ENCODE measurements around the gene CDAN1.

The CDAN1 gene

DNA sequence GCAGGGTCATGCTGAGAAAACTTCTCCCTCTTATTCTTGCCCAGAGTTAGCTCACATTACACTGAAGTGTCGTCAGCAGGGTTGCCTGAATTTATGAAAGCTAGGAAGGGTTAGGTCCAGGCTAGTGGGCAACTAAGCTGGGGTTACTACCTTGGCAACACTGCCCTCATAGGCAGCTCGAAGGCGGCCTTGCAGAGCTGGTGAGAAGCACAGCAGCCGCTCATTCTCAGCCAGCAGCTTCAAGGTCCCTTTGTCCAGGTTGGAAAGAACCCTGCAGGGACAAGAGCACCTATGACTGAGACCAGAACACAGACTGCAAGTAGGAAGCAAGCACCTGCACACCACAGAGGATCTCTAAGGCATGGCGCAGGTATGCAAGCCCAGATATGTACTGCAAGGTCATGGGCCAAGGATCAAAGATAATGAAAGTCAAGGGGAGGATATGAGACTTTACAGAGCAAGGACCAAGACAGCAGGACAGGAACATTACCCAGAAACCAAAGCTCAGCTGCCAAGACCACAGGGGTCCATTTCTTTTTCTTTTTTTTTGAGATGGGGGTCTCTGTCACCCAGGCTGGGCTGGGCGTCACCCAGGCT is 2.8 kb downstream of the CDAN1 start:
- no peak for DNase-seq (ENCODE audit: low read depth in 2 of 2, low spot score in 1 of 2)

DNA sequence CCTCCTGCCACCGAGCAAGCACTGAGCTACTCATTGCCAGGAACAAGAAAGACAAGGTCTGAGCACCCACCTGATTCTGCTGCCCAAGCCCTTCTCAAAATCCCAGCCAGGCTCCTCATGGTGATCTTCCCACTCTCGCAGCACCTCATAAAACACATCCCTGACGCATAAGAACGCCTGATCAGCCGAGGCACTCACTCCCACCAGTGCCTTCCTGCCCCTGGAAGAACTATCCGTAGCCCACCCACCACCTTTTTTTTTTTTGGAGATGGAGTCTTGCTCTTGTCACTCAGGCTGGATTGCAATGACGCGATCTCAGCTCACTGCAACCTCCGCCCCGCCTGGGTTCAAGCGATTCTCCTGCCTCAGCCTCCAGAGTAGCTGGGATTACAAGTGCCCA is 3.9 kb downstream of the CDAN1 start:
- DNase-seq (ENCODE audit: low read depth in 2 of 2, low spot score in 1 of 2): no peak

DNA sequence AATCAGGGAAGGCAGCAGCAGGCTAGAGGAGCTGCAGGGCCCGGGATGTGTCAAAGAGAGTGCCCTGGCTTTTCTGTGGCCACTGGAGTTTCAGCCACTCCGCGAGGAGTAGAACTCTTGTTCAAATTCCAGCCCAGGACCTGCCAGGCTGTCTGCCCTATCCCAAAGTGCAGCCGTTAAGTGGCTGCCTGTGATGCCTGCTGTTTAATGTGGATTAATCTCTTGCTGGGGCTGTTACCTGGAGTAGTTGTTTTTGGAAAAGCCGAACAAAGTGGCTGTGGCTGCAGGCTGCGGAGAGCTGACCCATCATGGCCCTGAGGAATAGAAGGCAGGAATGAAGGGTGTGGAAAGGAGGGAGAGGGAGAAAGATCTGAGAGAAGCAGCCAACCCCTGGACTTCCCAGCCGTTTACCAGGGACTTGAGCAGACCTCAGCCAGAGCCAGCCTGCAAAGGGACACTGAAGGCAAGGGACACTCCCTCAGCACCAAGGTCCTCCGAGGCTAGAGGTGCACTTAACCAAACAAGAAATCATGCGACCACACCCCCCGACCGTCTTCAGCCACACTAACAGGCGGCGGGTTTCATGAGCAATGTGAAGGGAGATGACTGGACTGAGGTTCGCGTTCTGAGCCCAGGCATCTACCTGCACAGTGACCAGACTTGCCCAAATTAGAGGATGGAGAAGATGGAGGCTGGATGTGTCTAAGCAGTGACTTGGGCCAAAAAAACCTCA is 4.7 kb downstream of the CDAN1 start:
- no peak for DNase-seq (ENCODE audit: low read depth in 2 of 2, low spot score in 1 of 2)

DNA sequence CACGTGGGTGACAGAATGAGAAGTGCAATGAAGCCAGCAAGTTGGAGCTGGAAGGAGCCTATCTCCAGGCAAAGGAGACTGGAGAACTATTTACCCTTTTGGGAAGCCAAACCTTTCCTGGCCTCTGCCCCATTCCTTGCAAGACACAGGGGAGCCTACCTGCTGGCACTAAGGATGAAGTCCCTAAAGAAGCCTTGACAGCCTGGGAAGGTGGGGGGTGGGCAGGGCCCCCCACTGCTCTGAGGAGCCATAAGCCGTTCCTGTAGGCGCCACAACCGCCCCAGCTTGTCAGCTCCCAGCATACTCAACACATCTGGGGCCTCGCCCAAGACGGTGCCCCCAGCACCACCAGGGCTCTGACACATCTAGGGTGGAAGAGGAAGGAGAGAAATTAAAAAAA is 5.5 kb downstream of the CDAN1 start:
- DNase-seq (ENCODE audit: low read depth in 2 of 2, low spot score in 1 of 2): no peak

DNA sequence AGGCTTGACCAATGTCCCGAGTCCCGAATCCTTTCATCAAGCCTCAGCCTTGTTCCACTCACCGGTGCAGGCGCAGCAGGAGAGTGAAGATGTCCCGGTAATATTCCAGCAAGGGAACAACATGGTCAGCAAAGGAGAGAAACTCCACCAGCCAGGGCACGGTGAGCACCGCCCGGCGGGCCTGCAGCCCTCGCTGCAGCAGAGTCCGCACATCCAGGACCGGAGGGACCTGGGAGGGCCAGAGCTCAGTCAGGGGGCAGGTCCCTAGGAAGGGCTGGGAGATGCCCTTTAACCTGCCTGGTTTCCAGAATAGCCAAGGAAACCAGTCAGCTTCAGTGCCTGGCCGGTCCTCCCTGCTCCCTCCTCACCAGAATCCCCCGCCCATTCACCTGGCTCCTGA is 6.4 kb downstream of the CDAN1 start:
- DNase-seq (ENCODE audit: low read depth in 2 of 2, low spot score in 1 of 2): no peak

DNA sequence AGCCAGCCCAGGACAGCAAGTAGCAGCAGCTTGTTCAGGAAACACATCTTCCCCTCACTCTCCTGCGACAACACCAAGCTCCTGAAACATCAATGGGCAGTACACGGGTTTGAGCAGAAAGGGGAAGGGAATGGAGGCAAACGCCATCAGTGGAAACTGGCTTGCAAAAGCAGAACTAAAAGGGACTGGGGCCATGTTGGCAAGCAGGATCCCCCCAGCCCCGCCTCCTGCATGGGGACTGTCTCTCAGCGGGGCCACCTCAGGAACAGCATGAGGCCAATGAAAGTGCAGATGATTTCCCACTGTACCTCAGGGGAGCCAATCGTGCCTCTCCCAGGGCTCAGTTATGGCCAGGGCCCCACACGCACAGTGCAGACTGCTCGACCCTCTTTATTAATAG is 6.8 kb downstream of the CDAN1 start:
- DNase-seq (ENCODE audit: low read depth in 2 of 2, low spot score in 1 of 2): no peak

DNA sequence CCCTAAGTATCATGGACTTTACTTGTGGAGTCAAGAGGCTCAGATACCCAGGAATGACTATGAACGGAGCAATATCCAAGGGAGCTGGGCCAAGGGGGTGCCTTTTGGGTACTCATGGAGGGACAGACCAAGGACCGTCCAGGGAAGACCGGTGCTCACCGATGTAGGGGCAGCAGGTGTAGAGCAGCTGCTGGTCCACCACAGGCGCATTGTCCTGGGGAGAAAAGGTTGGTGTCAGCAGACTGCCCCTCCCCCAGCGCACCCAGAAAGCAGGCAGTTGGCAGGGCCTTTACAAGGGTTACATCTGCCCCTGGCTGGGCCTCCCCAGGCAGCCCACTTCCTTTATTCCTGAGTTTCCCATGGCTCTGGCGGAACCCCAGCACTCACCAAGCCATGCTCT is 7.5 kb downstream of the CDAN1 start:
- no peak for DNase-seq (ENCODE audit: low read depth in 2 of 2, low spot score in 1 of 2)

DNA sequence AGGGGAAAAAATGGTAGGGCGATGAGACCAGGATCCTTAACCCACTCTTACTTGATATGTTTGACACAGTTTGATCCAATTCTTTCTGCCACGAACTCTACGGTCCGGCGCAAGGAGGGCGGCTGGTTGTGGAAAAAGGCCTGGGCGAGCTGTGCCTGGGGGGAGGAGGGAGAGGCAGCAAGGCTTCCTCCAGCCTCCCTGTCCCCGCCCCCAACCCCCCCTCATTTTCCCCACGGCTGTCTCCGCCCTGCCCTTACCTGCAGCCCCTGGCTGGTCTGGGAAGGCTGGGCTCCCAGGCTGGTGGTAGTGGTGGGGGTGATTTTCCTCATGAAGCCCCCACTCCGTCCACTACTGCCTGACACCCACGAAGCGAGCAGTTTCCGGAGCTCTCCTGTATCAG is 8.0 kb downstream of the CDAN1 start:
- DNase-seq (ENCODE audit: low read depth in 2 of 2, low spot score in 1 of 2): no peak

DNA sequence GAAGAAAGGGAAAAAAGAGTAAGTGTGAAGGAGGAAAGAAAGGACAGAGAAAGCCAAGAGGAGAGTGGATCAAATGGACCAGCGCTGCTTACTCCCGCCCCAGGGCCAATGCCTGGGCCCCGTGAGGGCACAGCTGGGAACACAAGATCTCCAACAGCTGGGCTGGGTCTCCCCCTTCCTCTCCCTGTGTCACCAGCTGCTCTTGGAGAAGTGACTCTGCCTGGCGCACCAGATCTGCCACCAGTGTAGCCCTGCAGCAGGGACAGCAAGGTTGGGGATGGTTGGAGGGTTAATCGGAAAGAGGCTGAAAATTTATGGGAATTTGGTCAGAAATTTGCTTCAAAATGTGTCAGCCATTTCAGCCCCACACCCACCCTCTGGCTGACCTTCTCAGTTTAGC is 8.4 kb downstream of the CDAN1 start:
- DNase-seq (ENCODE audit: low read depth in 2 of 2, low spot score in 1 of 2): no peak

DNA sequence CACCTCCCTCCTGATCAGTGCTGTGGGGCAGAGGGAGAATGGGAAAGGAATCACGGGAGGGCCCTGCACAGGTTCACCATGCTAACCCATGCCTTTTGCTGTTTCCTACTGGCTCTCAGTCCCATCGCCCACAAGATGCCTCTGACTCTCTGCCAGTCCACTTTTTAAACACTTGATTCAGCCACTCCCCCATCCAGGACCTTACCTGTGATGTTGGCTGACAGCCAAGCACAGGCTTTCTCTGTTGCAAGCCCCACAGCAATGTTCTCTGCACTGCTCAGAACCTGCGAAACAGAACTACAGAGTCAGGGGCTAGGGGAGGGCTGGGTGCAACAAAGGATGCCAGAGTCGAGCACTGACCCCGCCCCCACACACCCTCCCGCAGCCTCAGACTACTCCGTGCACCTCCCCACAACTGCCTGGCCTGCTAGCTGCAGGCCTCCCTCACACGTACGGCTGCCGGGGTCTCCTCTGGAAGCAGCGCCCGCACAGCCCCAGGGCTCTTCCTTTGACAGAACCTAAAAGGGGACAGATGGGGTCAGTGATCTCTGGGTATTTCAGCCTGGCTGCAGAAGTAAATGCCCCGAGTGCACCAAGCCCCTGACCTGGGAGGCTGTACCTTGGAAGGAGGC is 9.1 kb downstream of the CDAN1 start:
- DNase-seq (ENCODE audit: low read depth in 2 of 2, low spot score in 1 of 2): no peak

DNA sequence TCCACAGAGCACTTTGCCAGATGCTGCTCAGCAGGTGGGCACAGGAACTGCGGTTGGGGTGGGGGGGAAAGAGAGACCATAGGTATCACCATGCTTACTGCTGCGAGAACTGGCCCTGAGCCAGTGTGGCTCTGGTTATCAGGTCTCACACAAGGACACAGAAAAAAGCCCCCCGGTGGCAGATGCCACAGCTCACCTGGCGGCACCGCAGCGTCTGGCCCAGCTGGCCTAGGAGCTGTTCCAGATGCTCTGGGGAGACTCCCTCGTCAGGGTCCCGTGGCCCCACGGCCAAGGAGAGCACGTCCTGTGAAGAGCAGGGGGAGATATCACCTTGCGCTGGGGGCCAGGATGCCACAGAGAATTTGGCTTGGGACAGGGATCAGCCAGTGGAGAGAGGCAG is 10.8 kb downstream of the CDAN1 start:
- DNase-seq (ENCODE audit: low read depth in 2 of 2, low spot score in 1 of 2): no peak

DNA sequence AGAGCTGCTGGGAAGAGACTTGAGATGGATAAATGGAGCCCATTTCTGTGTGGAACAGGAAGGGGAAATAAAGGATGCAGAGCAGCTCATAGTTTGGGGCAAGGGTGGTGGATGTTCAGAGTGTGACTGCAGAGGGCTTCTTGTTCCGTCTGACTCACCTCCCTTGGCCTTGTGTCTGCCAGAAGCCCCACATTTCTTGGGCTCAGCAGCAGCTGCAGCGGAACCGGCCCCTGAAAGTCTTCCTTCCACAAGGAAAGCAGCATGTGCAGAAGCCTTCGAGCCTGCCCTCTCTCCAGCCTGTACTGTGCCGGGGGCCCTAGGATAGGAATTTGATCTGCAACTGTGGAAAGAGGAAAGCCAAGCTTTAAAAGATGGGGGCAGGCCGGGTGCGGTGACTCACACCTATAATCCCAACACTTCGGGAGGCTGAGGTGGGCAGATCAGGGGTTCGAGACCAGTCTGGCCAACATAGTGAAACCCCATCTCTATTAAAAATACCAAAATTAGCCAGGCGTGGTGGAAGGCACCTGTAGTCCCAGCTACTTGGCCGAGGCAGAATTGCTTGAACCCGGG is 11.5 kb downstream of the CDAN1 start:
- DNase-seq (ENCODE audit: low read depth in 2 of 2, low spot score in 1 of 2): no peak

DNA sequence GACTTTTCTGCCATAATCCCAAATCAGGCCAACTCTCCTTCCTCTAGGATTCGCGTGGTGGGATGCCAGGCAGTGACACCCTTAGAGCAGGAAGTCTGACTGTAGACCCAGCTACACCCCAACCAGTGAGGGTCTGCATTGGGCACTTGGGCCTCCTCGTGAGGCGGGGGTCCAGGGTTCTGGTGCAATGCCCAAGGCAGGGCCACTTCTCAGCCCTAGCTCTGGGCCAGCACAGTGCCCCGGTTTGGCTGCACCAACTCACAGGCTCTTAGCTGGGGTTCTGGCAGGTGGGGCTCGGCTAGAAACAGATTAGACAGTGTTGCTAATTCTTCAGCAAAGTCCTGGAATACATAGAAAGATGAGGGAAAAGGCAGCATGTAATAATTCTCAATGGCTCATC is 12.7 kb downstream of the CDAN1 start:
- DNase-seq (ENCODE audit: low read depth in 2 of 2, low spot score in 1 of 2): no peak

DNA sequence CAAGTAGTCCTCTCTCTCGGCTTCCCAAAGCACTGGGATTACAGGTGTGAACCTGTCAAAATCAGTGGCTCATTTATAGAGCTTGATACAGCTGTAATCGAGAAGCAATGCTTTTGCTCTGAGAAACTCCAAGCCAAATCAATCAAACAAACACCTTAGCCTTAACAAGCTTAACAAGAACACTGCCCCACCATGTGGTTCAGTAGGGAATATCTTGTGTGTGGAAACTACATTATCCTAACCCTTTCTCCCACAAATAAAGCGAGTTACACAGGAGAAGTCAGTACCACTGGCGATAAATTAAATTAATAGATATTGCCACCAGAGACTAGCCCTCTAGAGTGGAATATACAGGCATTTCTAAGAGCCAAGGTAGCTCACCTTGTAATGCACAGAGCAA is 13.9 kb downstream of the CDAN1 start:
- DNase-seq (ENCODE audit: low read depth in 2 of 2, low spot score in 1 of 2): no peak

DNA sequence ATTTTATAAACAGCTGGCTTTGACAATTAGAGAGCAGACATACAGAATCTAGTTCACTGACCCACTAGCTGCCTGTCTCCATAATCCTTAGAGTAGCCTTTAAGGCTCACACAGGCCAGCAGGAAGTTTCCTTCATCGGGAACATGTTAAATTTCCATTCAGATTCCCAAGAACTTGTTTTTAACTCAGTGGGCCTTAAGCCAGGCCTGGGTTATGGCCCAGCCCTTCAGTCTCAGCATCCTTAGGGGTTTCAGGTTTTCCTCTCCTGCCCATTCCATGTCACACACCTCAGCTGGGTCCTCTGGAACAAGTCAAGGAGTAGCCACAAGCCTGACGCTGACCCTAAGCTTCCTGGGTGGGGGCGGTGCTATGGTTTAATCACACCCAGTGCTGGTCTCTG is 15.0 kb downstream of the CDAN1 start:
- no peak for DNase-seq (ENCODE audit: low read depth in 2 of 2, low spot score in 1 of 2)

DNA sequence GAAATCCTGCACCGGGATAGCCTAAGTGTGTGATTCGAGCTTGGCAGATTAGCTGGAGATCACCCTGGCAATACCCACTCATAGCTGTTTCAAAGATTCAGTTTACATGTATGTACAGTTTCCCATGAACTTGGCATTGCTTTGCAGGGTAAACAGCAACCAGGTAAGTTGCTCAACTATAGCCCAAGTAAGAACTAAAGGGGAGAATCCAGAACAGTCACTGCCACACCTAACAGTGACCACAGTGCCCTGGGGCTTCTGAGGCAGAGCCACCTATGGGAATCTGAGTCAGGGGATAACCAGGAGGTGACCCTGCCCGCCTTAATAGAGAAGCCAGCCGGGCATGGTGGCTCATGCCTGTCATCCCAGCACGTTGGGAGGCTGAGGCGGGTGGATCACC is 15.9 kb downstream of the CDAN1 start:
- DNase-seq (ENCODE audit: low read depth in 2 of 2, low spot score in 1 of 2): no peak

DNA sequence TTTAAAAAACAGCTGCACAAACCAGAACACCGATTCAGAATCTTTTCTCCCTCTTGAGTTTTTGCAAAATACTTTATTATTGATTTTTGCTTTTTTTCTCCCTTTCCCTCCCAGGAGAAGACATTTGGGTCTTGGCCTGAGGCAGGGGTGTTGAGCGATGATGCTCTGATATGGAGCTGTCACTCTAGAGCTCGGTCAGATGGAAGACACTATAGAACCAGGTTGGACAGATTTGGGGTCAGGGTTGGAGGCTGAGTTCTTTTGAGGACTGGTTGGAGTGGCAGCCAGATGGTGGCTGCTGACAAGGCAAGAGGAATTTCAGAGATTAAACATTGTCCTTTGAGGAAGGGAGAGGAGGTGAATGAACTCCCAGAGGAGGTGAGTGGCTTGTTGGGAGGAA is 16.9 kb downstream of the CDAN1 start:
- DNase-seq (ENCODE audit: low read depth in 2 of 2, low spot score in 1 of 2): no peak

DNA sequence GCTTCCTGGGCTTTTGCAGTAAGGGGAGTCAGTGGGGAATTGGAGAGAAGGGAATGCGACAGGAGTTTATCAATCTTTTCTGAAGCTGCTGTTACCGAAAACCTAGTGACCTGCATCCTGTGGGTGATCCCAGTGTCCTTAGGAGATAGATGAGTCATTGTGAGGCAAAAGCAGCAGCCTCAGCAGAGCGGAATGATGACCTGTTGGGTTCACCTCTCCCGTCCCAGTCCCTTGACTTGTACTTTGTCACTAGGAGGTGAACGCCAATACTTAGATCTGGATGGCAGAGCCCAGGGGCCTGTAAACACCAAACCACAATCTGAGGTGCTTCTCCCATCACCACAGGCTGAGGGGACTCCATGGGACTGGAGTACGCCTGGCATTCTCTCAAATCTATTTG is 17.9 kb downstream of the CDAN1 start:
- no peak for DNase-seq (ENCODE audit: low read depth in 2 of 2, low spot score in 1 of 2)

DNA sequence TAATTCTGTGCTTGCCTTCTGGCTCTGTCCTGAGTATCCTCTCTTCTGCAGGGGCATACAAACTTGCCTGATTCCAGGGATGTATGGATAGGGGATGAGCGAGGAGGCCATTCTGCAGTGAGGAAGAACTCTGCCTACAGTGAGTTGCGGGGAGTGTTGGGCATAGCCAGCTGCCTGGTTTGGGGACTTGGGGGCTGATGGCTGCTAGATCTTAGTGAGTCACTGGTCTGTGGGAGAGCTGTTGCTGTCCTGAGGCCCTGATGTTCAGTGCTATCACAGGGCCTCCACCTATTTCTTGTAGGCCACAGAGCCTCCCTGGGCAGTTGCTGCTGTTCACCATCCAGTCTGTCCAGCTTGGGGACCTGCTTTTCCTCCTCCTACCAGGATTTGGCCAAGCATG is 20.3 kb downstream of the CDAN1 start:
- no peak for DNase-seq (ENCODE audit: low read depth in 2 of 2, low spot score in 1 of 2)

DNA sequence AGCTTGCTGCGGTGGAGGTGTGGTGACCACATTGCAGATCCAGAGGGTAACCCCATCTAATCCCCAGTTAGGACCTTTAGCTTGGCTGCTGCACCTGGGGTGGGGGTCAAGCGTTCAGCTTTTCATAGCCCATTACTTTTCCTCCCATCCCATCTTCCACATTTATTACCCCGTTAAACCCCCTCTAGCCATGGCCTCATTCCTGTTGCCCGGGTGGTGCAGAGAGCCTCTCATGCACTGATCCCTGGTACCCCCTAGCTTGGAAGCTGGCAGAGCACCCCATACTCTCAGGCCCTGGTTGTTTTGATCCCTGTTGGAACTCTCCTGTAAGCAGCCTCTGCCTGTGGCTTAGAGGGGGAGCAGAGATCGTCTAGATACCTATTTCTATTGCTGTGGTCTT is 20.8 kb downstream of the CDAN1 start:
- DNase-seq (ENCODE audit: low read depth in 2 of 2, low spot score in 1 of 2): no peak

DNA sequence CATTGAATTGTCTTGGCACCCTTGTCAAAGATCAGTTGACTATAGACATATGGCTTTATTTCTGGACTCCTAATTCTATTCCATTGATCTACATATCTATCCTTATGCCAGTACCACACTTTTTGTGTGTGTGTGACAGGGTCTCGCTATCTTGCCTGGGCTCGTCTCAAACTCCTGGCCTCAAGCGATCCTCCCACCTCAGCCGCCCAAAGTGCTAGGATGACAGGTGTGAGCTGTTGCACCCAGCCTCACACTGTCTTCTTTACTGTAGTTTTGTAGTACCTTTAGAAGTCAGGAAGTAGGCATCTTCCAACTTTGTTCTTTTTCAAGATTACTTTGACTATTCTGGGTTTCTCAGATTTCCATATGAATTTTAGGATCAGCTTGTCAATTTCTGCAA is 24.3 kb downstream of the CDAN1 start:
- DNase-seq (ENCODE audit: low read depth in 2 of 2, low spot score in 1 of 2): no peak

DNA sequence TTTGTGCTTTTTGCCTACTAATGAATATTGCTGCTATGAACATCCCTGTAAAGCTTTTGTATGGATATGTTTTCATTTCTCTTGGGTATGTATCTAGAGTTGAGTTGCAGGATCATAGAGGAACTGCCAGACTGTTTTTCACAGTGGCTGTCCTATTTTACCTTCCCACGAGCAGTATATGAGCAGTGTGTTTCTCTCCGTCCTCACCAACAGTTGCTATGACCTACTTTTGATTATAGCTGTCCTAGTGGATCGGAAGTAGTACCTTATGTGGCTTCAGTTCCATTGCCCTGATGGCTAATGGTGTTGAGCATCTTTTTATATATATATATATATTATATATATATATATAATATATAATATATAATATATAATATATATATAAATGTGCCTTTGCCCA is 25.2 kb downstream of the CDAN1 start:
- no peak for DNase-seq (ENCODE audit: low read depth in 2 of 2, low spot score in 1 of 2)

DNA sequence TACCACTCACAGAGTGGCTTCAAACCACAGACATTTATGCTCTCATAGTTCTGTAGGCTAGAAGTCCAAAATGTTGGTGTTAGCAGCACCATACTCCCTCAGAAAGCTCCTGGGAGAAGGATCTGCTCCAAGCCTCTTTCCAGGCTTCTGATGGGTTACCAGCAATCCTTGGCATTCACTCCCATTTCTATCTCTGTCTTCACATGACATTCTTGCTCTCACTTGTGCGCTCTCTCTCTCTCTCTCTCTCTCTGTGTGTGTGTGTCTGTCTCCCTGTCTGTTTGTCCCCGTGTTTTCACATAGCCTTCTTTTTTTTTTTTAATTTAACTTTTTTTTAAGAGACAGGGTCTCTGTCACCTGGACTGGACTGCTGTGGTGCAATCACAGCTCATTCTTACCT is 26.3 kb downstream of the CDAN1 start:
- DNase-seq (ENCODE audit: low read depth in 2 of 2, low spot score in 1 of 2): no peak

All from stimulated activated CD8-positive, alpha-beta memory T cell treated with anti-CD3 and anti-CD28 coated beads, Interleukin-4, amount 100 ng/mL, for 1 hour (primary cell).